Endodermal cell (in vitro differentiated cells): Measurements from ENCODE around the gene TRAPPC2. TPM values are rescaled to one million over a fixed set of nuclear protein-coding genes. Genes with fewer than 3 reads are reported as not detected.

Experiments used
- DNase-seq: peaks from one replicate; pipeline ENCODE4 v3.0.0-alpha.2; 2017
- H3K27ac ChIP-seq: 2 replicates; pipeline ENCODE4 v1.5.1; 2013; ENCODE audit warnings: mild to moderate bottlenecking, low read depth, low read length, moderate library complexity
- H3K27me3 ChIP-seq: 2 replicates; pipeline ENCODE4 v1.6.1; 2013; ENCODE audit warnings: mild to moderate bottlenecking, low read length, moderate library complexity; ENCODE audit not compliant: insufficient read depth, control insufficient read depth, poor library complexity, severe bottlenecking
- H3K36me3 ChIP-seq: 2 replicates; pipeline ENCODE4 v1.7.0; 2013; ENCODE audit warnings: mild to moderate bottlenecking, low read length, moderate library complexity; ENCODE audit not compliant: control insufficient read depth, insufficient read depth
- H3K4me1 ChIP-seq: one replicate; pipeline ENCODE4 v1.7.0; 2013; ENCODE audit warnings: low read length; ENCODE audit not compliant: control insufficient read depth, insufficient read depth
- H3K4me3 ChIP-seq: 2 replicates; pipeline ENCODE4 v1.5.1; 2013; ENCODE audit warnings: mild to moderate bottlenecking, low read length, moderate library complexity
- H3K9ac ChIP-seq: 2 replicates; pipeline ENCODE4 v1.6.1; 2013; ENCODE audit warnings: mild to moderate bottlenecking, low read length, moderate library complexity; ENCODE audit not compliant: poor library complexity, severe bottlenecking; ENCODE audit errors: extremely low read depth
- H3K9me3 ChIP-seq: 2 replicates; pipeline ENCODE4 v1.6.1; 2013; ENCODE audit warnings: mild to moderate bottlenecking, low read length, moderate library complexity; ENCODE audit not compliant: control insufficient read depth
- H3K27ac Mint-ChIP-seq: 2 replicates; pipeline ENCODE4 v1.8.0; 2020; ENCODE audit warnings: mixed read lengths
- H3K27me3 Mint-ChIP-seq: 2 replicates; pipeline ENCODE4 v1.8.0; 2021; ENCODE audit warnings: mild to moderate bottlenecking, mixed read lengths; ENCODE audit not compliant: insufficient read depth
- H3K36me3 Mint-ChIP-seq: 2 replicates; pipeline ENCODE4 v1.8.0; 2020; ENCODE audit warnings: low read depth, mixed read lengths
- H3K4me1 Mint-ChIP-seq: 2 replicates; pipeline ENCODE4 v1.8.0; 2020; ENCODE audit warnings: mixed read lengths
- H3K4me3 Mint-ChIP-seq: 2 replicates; pipeline ENCODE4 v1.8.0; 2020; ENCODE audit warnings: mild to moderate bottlenecking, moderate library complexity, mixed read lengths
- H3K9me3 Mint-ChIP-seq: 2 replicates; pipeline ENCODE4 v1.8.0; 2020; ENCODE audit warnings: mild to moderate bottlenecking, mixed read lengths
- CTCF ChIP-seq: fragments of 200-600 bp; sonication (generic); conservative IDR thresholded peaks from 2 replicates; pipeline ENCODE4 v1.5.0; 2021; ENCODE audit warnings: antibody characterized with exemption, mild to moderate bottlenecking
- WGBS, 2 experiments: methylation state at CpG; one replicate each; pipeline versions ENCODE4 v1.1.5 to v1.1.7; 2013; ENCODE audit warnings: missing lambda C conversion rate in 2 of 2, mixed read lengths in 1 of 2; ENCODE audit not compliant: insufficient coverage in 1 of 2, insufficient read length in 1 of 2; 5-methylcytosine and 5-hydroxymethylcytosine counted together
- total RNA-seq, 2 donors: library from RNA; stranded (reverse); fragmentation: NEBNext Ultra II Directional in 1 of 2; extraction: Animal tissue kit (Norgen Biotek cat#: 25700) in 1 of 2; gene quantifications; 2 replicates in 1 of 2; 3 replicates in 1 of 2; pipeline ENCODE4 v1.2.1, GENCODE V29; 2021

The TRAPPC2 gene
- total RNA-seq, 2 donors from 2014 or later, result 12.8 to 14.7 TPM

- H3K27me3 Mint-ChIP-seq, result no peaks in the 10 kb centered on the region
- no peak overlapping the region for H3K4me3 Mint-ChIP-seq
- H3K9me3 Mint-ChIP-seq, result peaks cover 68% of the 10 kb centered on the region
- no peaks in the 10 kb centered on the region for H3K4me1 ChIP-seq
- peaks cover under 1% of the 10 kb centered on the region for H3K36me3 Mint-ChIP-seq
- no peak overlapping the region for H3K4me3 ChIP-seq
- H3K4me1 Mint-ChIP-seq, result no peaks in the 10 kb centered on the region
- no peak overlapping the region for H3K27ac Mint-ChIP-seq
- no peak for DNase-seq
- 93 to 94% methylated on average over 3 to 9 of the region's 9 CpGs for WGBS, 2 experiments
- no peaks in the 10 kb centered on the region for H3K9me3 ChIP-seq
- no peaks in the 10 kb centered on the region for H3K36me3 ChIP-seq
- no peak overlapping the region for H3K27ac ChIP-seq
- no peak for TF ChIP-seq CTCF
- H3K27me3 ChIP-seq, result no peaks in the 10 kb centered on the region
- no peak overlapping the region for H3K9ac ChIP-seq
Measured at GRCh38 chrX:13669246-13669737, 65.1 kb downstream of the TRAPPC2 start.

- Histone ChIP-seq H3K36me3 (no peaks in the 10 kb centered on the region), H3K4me3 (no peak overlapping the region), H3K27ac (no peak overlapping the region), H3K4me1 (no peaks in the 10 kb centered on the region), H3K9ac (no peak overlapping the region), H3K27me3 (no peaks in the 10 kb centered on the region), H3K9me3 (no peaks in the 10 kb centered on the region)
- Mint-ChIP-seq H3K27me3 (no peaks in the 10 kb centered on the region), H3K36me3 (peaks cover 14% of the 10 kb centered on the region), H3K27ac (no peak overlapping the region), H3K4me1 (no peaks in the 10 kb centered on the region), H3K4me3 (no peak overlapping the region), H3K9me3 (peaks cover 72% of the 10 kb centered on the region)
- TF ChIP-seq CTCF, result no peak
- DNase-seq, result no peak
Measured at GRCh38 chrX:13667919-13668318, 66.5 kb downstream of the TRAPPC2 start.

DNA sequence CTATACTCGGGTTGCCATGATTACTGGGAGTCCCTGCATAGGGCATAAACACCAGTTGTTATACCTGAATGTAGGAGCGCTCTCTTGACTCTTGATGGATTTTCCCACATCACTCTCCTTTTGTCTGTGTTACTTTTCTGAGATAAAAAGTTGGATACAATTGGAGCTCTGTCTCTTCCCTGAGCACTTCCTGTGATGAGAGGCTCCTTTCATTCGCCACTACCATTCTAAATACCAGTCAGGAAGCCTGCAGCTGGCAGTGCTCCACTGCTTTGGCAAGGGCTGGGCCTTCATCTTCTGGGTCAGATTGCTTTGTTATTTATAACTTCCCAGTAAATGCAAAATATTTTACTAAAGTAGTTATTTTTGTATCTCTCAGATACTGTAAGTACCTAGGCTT lies 67.6 kb downstream of the TRAPPC2 start:
- WGBS, 2 experiments, result 95% methylated on average over 3 of the region's 3 CpGs; no CpG with 5 or more reads in 1 of the 2 experiments
- Histone ChIP-seq H3K27ac (no peak overlapping the region), H3K9me3 (no peaks in the 10 kb centered on the region), H3K36me3 (no peaks in the 10 kb centered on the region), H3K4me3 (no peak overlapping the region), H3K9ac (no peak overlapping the region), H3K27me3 (no peaks in the 10 kb centered on the region), H3K4me1 (no peaks in the 10 kb centered on the region)
- H3K27ac Mint-ChIP-seq, result no peak overlapping the region
- no peaks in the 10 kb centered on the region for H3K27me3 Mint-ChIP-seq
- peaks cover 72% of the 10 kb centered on the region for H3K9me3 Mint-ChIP-seq
- no peak overlapping the region for H3K4me3 Mint-ChIP-seq
- peaks cover 17% of the 10 kb centered on the region for H3K36me3 Mint-ChIP-seq
- DNase-seq, result no peak
- no peaks in the 10 kb centered on the region for H3K4me1 Mint-ChIP-seq
- TF ChIP-seq CTCF, result no peak
